HG02623 (cell line): ENCODE data around the gene SCNM1.
"Not testable (repeated sequence)": the region's sequence is repeated elsewhere in the genome, so short reads cannot be mapped to it uniquely, and the experiment has no call there.

Experiments
- ATAC-seq: cut with Tn5 transposase; IDR thresholded peaks from one replicate; pipeline ENCODE4 v1.9.1; 2021; ENCODE audit warnings: moderate library complexity; ENCODE audit not compliant: unreplicated experiment

SCNM1 gene

DNA sequence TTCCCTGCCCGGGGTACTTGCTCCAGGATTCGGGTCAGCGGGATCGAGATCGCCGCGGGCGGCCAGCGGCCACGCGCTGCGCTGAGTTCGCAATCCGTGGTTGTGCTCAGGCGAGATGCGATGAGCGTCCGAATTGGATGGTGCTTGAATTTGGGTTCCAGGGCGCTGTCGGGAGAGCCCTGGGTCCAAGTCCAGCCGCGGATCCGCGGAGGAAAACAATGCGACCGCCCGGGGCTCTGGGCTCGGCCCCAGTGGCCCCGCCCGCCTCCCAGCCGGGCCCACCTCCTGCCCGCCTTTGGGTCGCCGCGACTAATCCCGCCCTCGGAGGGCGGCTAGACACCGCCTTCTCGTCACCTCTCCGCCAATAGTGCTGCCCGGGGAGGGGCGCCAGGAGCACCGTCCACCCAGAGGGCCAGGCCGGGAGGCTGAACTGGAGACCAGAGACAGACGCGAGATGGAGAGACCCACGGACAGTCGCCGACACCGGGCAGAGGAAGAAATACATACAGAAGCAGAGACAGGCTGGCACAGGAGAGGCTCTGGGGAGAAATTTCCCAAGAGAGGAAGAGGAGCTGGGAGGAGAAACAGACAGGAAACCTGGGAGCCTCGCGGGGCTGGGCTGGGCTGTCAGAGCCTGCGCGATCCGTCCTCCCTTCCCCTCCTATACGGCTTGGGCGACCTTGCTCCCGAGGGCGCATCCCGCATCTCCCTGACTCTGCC, 19.4 kb upstream of the SCNM1 start, which contains the start of gene SEMA6C:
SEMA6C (minus strand) TSS at position 220 of the 720 bp plus-strand sequence. CDS start 4,010 bp downstream, outside the sequence.
- peak; percentile 97 for ATAC-seq

DNA sequence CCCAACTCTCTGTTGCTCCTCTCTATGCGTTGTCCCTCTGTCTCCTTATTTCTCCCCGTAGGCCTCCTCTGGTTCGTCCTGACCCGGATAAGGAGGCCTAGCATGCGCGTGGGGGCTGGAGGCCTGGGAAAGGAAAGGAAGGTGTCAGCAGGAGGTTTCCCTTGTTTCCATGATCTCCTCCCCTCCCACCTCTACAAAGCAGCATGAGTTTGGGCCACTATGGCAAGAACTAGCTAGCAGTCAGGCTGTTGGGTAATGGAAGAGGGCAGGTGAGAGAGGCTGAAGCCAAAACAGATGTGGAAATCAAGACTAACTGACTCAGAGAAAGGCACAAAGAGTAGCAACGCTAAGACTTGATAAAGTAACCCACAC, 18.8 kb upstream of the SCNM1 start:
- ATAC-seq, result no peak

DNA sequence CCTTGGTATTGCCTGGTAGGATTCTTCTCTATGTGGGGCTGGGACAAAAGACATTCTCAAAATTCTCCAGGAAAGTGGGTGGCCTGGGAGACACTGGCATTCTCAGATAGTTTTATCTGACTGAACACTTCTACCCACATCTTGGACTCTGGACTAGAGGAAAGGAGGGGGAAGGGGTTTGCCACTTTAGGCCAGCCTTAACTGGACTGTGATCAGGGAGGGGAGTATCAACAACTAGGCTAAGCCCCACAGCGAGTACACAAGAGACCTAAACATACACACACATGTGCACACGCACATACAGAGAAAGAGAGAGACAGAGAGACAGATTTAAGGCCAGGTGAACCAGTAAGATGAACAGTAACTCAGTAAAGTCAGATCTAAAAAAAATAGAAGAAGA, 18.3 kb upstream of the SCNM1 start:
- ATAC-seq, result no peak

DNA sequence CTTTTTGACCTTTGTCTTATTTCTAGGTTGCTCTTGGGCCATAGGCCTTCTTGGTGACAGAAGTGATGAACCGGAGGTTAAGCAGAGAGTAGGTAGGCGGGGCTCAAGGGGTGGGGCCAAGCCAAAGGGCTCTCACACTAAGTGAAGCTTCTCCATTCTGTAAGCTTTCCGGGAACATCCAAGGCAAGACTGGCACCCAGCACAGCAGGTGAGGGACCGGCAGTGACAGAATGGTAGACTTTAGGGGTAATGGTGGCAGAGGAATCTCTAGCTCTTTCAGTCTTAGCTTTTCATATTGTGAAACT, 9.5 kb upstream of the SCNM1 start, which contains the start of gene TNFAIP8L2:
TNFAIP8L2 (plus strand) TSS at position 135 of the 305 bp plus-strand sequence. CDS start 2,049 bp downstream, outside the sequence.
- ATAC-seq, result no peak

DNA sequence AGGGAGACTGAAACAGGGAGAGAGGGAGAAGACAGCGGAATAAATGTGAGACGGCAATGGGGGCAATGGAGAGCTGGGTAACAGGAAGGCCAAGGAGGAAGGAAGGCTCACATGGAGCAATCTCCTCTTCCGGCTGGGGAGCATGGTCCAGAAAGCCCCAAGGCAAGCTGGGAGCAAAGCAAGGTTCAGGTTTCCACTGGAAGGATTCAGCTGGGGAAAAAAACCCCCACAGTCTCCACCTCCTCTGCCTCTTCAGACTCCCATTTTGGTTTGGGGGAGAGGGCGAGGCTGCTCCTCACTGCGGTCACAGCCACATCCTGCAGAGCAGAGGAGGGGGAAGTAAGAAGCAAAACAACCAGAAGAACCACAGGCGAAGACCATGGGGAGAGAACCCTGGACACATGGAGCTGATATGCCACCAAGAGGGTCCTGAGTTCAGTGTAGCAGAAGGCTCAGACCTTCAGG, 8.8 kb upstream of the SCNM1 start:
- ATAC-seq, result no peak

DNA sequence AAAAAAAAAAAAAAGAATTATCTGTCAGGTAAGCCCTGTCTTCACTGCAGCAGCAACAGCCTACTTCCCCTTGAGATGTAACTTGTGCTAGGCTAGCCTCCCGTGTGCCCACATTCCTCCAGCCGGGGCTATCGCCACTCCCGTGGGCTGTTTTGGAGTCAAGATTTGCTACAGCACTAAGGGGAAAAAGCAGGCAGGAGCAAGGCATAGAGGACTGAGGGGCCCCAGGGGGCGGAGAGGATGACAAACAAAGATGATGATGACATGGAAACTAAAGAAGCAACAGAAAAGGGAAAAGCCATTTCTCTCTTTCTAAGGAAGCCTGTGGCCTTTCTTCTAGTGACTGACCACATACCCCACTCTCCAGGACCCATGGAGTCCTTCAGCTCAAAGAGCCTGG, 7.6 kb upstream of the SCNM1 start:
- ATAC-seq, result no peak

DNA sequence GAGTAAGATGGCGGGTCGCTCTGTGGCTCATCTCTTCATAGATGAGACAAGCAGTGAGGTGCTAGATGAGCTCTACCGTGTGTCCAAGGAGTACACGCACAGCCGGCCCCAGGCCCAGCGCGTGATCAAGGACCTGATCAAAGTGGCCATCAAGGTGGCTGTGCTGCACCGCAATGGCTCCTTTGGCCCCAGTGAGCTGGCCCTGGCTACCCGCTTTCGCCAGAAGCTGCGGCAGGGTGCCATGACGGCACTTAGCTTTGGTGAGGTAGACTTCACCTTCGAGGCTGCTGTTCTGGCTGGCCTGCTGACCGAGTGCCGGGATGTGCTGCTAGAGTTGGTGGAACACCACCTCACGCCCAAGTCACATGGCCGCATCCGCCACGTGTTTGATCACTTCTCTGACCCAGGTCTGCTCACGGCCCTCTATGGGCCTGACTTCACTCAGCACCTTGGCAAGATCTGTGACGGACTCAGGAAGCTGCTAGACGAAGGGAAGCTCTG, 7.1 kb upstream of the SCNM1 start:
- no peak for ATAC-seq

DNA sequence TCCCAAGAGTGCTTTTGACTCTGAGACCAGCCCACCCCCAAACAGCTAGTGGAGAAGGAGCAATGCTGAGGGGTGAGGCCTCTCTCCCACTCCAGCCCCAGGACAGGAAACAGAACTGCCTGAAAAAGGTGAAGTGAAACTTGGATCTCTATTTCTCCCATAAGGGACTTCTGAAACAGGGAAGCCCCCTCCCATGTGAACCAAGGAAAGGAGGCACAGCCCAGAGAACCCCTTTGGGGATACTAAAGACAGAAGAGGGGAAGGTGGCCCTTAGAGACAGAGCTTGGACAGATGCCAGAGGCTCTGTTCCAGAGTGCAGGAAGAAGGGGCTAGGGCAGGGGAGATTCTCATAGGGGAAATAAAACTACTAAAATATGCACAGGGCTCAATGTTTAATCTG, 6.6 kb upstream of the SCNM1 start:
- no peak for ATAC-seq

DNA sequence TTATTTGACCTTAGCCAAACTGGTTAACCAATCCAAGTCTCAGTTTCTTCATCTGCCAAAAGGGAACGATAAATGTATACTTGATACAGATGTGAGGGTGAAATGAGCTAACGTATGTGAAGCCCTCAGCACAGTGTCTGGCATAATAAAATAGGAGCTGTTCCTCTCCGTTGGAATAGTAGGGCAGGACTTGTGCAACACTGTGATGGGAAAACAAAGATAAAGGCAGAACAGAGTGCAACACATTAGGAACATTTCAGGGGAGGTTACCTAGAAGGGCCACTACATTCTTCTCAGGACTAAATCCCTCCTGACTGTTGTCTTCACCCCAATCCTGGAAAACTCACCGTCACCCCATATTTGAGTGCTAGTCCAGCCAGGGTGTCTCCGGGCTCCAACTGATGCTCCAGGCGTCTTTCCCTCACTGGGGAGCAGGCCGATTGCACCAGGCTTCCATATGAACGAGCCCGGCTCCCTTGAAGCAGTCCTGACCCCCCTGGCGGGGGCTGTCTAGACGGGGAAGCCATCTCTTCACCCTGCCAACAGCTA, 1.1 kb upstream of the SCNM1 start:
- no peak for ATAC-seq

DNA sequence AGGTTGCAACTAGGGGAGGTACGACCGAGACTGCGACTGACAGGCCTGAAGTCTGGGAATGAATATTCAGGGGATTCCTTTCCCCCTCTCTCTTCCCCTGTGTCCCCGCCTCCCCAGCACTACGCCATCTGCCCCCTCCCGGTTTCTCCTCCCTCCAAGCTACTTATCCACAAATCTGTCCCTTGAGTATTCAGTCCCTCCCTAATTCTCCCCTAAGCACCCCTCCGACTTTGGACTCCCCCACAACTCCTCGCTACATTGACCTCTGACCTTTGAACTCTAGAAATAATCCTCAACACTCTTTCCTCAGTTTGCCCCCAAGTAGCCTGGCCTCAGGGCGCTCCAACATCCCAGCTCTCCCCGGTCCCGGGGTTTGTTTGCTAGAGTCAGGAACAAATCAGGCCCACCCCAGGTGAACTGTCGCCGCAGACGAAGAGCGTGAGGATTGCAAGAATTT, 635 bp upstream of the SCNM1 start:
- no peak for ATAC-seq

DNA sequence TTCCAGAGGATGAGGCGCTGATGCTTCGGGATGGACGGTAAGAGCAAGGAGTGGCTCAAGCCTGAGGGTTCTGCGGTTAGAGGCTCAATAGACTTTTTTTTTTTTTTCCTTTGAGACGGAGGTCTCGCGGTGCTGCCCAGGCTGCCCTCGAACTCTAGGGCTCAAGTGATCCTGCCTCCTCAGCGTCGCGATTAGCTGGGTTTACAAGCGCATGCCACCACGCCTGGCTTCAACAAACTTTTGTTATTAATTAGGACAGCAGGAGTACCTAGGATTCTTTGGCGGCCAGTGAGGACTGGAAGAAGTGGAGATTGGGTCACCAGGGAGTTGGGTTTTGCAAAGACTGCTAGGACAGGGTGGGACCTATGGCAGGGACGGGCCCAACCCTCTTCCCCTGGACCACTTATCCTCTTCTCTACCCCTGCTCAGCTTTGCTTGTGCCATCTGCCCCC, 587 bp downstream of the SCNM1 start:
- ATAC-seq, result no peak

DNA sequence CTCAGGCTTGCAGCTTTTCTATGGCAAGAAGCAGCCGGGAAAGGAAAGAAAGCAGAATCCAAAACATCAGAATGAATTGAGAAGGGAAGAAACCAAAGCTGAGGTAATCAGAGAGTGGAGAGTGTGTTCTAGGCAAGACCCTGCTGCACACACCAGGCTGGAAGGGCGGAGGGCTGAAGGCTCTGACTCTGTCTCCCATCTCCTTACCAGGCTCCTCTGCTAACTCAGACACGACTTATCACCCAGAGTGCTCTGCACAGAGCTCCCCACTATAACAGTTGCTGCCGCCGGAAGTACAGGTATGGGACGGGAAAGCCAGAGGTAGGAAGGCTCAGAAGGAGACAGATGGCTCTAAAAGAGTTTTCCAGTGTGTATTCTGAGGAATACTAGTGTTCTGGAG, 1.2 kb downstream of the SCNM1 start:
- no peak for ATAC-seq

DNA sequence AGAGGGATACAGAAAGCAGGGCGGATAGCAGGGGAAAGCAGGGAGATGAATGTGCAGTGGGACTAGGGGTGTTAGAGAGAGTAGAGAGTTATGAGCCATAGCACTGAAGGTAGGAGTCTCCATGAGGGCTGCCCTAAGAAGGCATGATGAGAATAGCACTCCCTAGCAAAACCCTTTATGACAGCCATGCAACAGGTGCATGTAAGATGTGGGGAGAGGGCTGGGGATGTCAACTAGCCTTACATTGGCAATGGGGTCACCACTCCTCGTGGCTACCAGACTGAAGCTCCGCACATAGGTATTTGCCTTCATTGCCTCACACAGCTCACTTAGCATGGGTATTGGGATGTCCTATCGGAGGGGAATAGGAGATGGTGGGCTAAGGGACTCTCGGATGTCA, 5.2 kb downstream of the SCNM1 start:
- no peak for ATAC-seq

DNA sequence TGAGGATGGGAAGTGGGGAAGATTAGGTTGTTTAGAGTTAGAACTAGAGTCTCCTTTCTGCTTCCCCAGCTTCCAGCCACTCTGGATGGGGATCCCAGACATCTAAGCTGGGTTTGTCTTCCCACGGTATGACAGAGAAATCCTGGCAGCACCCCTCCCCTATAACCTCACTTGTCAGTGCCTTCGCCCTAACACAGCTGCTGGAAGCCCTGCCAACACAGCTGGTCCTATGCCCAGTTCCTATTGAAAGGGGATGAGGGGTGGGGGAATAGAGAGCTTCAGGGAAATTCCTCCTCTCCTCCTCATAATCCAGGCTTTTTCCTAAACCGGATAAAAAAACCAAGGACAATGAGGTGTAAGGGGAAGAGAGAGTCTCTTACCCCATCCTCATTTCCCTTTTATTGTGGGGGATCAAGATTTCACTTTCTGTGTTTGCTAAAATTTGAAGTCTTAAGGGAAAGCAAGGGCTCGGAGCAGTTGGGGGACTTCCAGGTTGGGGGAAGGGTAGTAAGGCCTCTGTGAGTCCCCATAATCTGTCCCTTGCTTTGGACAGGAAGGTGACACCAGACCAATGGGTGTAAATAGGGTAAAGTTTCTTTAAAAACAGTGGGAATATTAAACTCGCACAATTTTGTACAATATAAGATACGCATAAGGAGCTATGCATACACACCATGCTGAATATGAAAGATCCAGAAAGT, 9.2 kb downstream of the SCNM1 start:
- no peak for ATAC-seq

DNA sequence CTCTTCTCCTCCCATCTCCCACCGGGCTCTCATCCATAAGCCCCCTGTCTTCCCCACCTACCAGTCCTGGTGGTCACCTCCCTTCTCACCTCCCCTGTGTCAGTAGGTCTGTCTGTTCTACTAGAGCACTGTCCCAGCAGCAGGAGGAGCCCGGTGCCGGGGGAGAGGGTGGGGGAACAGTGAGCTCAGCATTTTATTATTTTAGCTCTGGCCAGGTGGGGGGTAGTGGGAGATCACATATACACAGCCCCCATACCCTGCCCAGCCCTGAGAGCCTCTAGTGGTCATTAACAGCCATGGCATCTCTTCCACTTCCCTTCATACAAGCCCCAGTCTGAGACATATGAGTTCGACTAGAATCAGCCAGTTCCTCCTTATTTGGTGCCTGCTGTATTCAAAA, 9.9 kb downstream of the SCNM1 start, which contains the start of gene TMOD4:
TMOD4 (minus strand) TSS at position 119 of the 400 bp plus-strand sequence. CDS start 1,106 bp downstream, outside the sequence.
- no peak for ATAC-seq

DNA sequence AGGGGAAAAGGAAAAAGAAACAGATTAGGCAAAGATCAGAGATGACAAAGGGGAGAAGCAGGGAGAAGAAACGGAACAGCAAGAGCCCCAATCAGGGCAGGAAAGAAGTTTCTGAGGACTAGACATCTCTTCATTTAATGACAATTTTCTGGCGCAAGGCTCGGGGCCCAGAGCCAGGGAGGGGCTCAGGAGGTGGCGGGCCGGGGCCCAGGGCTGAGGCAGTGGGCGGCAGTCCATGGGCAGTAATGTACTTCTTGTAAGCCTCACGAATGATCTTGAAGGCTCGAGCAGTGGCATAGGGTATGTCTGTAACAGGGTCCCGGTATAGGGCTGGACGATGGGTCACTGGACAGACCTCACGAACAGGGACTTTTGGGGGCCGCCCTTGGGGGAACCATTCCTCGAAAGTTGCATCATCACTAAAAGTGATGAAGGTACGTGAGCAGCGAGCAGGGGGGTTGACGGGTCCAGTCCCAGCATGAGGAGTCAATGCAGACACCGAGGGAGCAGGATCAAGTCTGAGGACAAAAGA, 10.6 kb downstream of the SCNM1 start:
- ATAC-seq, result no peak

DNA sequence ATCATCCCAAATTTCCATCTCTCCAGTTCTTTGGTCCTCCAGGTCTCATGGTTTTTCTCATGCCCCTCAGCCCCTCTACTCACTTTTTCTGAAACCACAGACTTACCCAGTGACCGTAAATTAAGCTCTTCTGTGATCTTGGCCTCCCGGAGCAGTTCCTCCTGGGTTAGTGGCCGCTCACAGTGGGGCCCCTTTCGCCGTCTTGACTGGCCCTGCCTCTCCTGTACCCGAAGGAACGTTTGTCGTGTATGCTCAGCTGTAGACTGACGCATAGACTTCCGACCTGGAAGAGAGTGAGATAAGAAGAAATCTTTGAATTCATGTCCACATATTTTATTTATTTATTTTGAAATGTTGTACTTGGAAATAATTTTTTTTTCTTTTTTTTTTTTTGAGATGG, 18.3 kb downstream of the SCNM1 start:
- no peak for ATAC-seq

DNA sequence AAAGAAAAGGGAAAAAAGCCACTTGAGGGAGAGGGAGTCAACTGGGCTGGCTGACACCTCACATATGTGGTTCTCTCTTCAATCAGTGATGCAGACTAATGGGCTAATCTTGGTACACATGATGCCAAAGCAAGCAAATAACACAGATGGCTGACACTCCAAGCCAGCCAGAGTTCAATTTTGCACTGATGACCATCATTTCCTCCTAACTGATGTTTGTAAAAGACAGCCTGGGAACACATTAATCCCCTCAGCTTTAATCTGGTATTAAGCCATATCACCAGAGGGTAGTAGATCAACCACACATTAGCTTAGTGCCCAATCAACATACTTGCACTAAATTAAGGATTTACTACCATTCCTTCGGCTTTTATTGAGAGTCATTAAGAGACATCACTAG, 21.3 kb downstream of the SCNM1 start:
- no peak for ATAC-seq

DNA sequence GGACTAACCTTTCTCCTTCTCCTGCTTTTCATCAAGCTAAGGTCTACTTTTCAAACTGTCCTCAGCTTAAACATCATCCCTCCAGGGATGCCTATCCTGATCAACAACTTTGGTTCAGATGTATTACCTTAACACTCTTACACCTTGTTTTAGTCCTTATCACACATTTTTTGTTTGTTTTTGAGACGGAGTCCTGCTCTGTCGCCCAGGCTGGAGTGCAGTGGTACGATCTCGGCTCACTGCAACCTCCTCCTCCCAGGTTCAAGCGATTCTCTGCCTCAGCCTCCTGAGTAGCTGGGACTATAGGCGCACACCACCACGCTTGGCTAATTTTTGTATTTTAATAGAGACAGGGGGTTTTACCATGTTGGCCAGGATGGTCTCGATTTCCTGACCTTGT, 22.7 kb downstream of the SCNM1 start:
- not testable (repeated sequence) for ATAC-seq

DNA sequence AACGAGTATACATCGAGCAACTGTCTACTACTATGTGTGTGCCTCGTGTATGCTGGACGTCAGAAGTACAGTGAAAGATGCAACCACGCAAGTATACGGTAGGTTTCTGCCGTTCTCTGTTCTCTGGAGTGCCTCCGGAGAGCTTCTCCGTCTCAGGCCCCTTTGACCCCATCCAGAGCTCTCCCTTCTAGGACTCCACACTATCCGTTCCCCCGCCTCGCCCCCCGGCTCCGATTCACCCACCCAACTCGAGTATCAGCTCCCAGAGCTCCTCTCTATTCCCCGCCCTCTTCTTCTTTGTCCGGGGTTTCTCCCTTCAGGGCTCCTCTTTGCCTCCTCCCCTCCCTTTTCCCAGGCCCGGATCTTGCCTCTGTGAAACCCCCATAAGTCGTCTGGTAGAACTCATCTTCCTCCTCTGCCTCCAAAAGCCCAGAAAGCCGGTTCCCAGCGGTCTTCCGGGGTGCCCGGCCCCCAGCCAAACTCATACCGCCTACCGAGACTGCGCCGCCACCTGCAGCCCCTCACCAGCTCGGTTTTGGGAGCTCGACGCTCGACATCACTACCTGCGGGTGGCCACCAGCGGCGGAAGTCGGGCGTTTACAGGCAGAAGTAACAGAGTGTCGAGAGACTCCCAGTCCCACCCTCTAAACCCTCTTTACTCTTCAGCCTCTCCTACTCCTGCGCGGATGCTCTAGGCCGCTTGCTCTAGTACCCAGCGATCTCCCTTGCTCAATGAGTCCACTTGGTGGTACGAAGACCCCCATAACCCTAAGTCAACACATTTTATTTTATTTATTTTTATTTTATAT, 23.9 kb downstream of the SCNM1 start, which contains the start of gene VPS72:
VPS72 (minus strand) TSS at position 561 of the 809 bp plus-strand sequence; CDS start at position 485, 76 bp downstream.
- ATAC-seq, result peak; percentile 79
